Stimulated activated memory B cell treated with anti-CD40 and anti-IgM and Interleukin-4, amounts not matched to agents 10 μg/mL and 1 μg/mL and 100 μg/mL, for 72 hours (primary cell): ENCODE data around the gene XRCC4.

Experiments
- ATAC-seq: fragments of 150-1000 bp; cut with Tn5 transposase; 2 replicates; pipeline ENCODE4 v1.10.0; 2021
- H3K27ac Mint-ChIP-seq: one replicate; pipeline ENCODE4 v1.8.0; 2022; ENCODE audit warnings: mild to moderate bottlenecking, mixed read lengths
- H3K27me3 Mint-ChIP-seq: one replicate; pipeline ENCODE4 v1.8.0; 2022; ENCODE audit warnings: mixed read lengths
- H3K36me3 Mint-ChIP-seq: one replicate; pipeline ENCODE4 v1.8.0; 2022; ENCODE audit warnings: mixed read lengths
- H3K4me1 Mint-ChIP-seq: one replicate; pipeline ENCODE4 v1.8.0; 2022; ENCODE audit warnings: mixed read lengths
- H3K4me3 Mint-ChIP-seq: one replicate; pipeline ENCODE4 v1.8.0; 2022; ENCODE audit warnings: mild to moderate bottlenecking, moderate library complexity, mixed read lengths
- H3K9me3 Mint-ChIP-seq: one replicate; pipeline ENCODE4 v1.8.0; 2022; ENCODE audit warnings: mixed read lengths

The XRCC4 gene

DNA sequence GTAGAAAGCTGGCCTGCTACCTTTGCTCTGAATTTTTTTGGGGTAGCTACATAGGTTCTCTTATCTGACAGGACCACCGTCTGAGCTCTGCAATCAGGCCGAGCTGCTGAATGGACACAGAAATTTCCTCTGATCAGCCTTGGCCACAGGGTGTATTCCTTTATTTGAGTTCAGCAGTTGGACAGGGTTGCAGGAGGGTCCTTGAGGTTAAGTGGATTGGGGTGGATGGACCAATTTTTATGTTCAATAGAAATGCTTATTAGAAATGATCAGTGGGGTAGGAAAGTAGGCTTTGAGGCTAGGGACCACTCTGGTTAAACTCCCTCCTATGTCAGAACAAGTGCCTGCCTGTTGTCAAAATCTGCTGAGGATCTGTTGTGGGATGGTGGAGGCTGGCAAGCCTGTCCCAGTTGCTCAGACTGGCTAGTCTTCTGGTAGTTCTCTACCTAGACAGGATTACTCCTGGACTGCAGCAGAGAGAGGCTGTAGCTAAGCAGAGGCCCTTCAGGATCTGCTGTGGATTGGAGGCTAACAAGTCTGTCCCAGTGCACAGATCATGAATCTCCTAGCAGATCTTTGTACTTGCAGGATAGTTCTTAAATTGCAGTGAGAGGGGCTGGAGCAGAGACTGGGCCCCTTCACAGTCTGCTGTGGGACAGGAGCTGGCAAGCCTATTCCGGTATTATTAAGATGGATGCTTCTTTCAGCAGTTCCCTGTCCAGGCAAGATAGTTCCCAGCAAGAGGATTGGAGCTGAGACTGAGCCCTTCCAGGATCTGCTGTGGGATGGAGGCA, 18.0 kb downstream of the XRCC4 start:
- ATAC-seq = no peak
- peaks cover 49% of the 10 kb centered on the region for H3K36me3 Mint-ChIP-seq
- H3K4me3 Mint-ChIP-seq = no peak overlapping the region

DNA sequence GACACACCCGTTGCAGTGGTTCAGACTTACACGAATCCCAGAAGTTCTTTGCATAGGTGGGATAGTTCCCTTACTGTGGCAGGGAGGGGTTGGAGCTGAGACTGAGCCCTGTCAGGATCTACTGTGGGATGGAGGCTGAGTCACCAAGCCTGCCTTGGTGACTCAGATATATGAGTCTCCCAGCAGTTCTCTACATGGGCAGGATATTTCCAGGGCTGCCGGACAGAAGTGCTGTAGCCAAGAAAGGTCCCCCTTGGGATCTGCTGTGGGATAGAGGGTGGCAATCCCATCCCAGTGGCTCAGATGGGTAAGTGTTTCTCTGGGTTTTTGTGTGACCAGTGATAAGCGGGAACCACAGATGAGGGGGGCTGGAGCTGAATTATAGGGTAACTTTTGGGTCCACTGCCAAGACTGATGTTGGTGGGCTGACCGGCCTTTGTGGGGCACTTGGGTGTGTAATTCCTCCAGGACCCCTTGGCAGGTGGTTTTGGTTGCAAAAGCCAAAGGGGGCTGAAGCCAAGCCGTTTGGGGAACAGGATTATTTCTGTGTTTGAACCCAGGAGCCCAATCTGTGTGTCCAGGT, 18.7 kb downstream of the XRCC4 start:
- no peak overlapping the region for H3K4me3 Mint-ChIP-seq
- no peak for ATAC-seq
- H3K27me3 Mint-ChIP-seq = no peaks in the 10 kb centered on the region
- peaks cover 21% of the 10 kb centered on the region for H3K4me1 Mint-ChIP-seq
- peaks cover 45% of the 10 kb centered on the region for H3K36me3 Mint-ChIP-seq
- peaks cover 18% of the 10 kb centered on the region for H3K9me3 Mint-ChIP-seq
- H3K27ac Mint-ChIP-seq = no peak overlapping the region

More for the DNA sequence above, 18.0 kb downstream of the XRCC4 start:
- Mint-ChIP-seq H3K27ac (no peak overlapping the region), H3K27me3 (no peaks in the 10 kb centered on the region), H3K9me3 (peaks cover 18% of the 10 kb centered on the region), H3K4me1 (peaks cover 21% of the 10 kb centered on the region)

DNA sequence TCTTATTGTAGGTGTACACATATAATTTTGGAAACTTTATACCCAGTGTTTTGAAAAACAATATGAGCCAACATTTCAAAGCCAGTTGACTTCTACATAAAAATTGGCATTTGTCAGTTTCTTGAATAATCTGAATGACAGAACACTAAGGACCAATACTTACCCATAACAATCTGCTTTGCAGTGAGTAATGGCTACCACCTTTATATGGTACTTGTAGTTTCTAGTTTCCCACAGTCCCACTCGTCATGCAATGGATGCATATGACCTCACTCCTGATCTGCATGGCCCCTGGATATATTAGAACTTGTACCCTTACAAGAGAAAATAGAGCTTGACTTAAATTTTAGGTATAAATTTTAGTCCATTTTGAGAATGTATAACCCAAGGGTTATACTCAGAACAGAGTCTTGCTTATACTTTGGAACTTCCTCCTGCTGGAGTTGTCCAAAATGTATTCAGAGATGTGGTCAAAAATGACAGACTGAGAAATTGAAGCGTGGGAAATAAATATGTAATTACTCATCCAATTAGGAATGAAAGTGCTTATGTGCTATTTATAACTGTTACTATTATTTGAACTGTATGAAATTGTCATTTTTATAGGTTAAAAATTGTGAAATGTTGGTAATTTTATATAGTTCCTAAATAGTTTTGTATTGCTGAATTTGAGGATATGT, 19.5 kb downstream of the XRCC4 start:
- no peak for ATAC-seq
- Mint-ChIP-seq H3K4me3 (no peak overlapping the region), H3K4me1 (peaks cover 20% of the 10 kb centered on the region), H3K9me3 (peaks cover 18% of the 10 kb centered on the region), H3K36me3 (peaks cover 37% of the 10 kb centered on the region), H3K27ac (no peak overlapping the region), H3K27me3 (no peaks in the 10 kb centered on the region)

DNA sequence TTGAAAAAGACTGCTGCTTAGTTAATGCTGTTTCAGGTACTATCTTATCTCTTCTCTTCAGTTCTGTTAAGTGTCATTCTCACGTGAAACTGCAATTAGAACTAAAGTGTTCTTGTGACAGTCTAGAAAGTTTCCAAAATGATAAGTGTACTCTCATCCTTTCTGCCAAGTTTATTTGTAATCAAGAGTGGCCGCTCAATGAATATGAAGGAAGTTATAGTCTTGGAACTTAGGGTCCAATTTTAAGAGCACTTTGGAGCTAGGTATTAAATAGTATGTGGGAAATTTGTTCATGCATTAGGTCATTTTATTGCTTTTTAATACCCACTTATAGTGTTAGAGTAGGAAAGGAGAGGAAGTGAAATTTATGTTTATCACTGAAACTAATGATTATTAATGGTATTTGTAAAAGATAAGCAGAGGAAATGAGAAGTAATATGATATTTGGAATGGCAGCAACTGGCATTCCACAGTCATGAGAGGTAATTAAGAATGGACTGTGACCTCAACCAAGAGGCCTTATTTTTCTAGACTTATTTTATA, 20.4 kb downstream of the XRCC4 start:
- no peak overlapping the region for H3K27ac Mint-ChIP-seq
- H3K9me3 Mint-ChIP-seq = peaks cover 11% of the 10 kb centered on the region
- peaks cover 28% of the 10 kb centered on the region for H3K36me3 Mint-ChIP-seq
- no peak overlapping the region for H3K4me3 Mint-ChIP-seq
- no peaks in the 10 kb centered on the region for H3K27me3 Mint-ChIP-seq
- no peak for ATAC-seq
- H3K4me1 Mint-ChIP-seq = peaks cover 10% of the 10 kb centered on the region

DNA sequence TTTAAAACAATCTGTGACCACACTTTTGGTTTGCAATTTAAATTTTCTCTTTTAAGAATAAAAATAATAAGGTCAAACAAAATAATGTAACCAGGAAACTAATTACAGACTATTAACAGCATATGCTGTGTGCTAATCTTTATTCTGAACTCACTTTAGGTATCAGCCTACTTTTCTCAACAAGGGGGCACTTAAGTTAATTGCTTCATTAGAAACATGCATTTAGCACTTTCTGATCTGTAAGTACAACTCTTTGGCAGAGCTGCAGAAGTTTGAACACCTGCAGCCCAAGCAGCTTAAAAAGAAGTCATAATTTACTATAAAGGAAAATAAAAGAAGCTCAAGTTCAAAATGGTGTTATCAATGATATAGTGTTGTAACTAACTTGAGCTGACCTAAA, 21.7 kb downstream of the XRCC4 start:
- Mint-ChIP-seq H3K27ac (no peak overlapping the region), H3K27me3 (no peaks in the 10 kb centered on the region)

DNA sequence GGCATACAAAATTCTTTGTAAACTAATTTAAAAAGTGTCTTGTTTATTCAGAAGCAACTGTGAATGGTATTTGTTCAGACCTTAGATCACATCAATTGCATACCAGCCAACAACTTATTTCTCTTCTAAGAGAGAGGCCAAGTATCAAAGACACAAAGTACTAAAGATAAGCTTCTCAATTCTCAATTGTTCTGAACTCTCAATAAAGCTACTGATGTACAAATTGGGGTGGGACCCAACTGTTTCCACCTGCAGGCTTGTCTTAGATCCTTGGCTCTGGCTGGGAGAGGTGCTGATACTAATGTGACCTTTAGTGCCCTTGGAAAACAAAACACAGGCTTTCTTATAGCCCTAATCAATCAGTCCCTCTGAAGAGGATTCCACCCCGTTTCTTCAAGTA, 22.1 kb downstream of the XRCC4 start:
- Mint-ChIP-seq H3K27me3 (no peaks in the 10 kb centered on the region), H3K4me1 (peaks cover 6% of the 10 kb centered on the region), H3K27ac (no peak overlapping the region), H3K4me3 (no peak overlapping the region), H3K36me3 (peaks cover 15% of the 10 kb centered on the region), H3K9me3 (no peaks in the 10 kb centered on the region)
- ATAC-seq = no peak

More for the DNA sequence above, 21.7 kb downstream of the XRCC4 start:
- H3K9me3 Mint-ChIP-seq = peaks cover 4% of the 10 kb centered on the region
- H3K36me3 Mint-ChIP-seq = peaks cover 20% of the 10 kb centered on the region
- peaks cover 6% of the 10 kb centered on the region for H3K4me1 Mint-ChIP-seq
- no peak for ATAC-seq
- no peak overlapping the region for H3K4me3 Mint-ChIP-seq

DNA sequence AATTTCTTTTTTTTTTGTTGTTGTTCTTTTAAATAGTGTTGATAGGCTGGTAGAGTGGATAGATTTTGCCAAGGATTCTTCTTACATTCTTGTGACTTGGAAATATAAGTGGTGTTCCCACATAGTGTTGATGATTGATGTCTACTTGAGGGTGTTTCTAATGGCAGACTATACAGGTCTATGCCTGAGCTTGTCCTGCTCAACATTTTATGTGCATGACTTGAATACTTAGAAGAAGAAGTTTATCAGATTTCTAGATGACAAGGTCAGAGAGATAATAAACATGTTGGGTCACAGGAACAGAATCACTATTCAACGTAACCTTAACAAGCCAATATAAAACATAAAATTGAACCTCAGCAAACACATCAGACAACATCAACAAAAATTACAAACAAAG, 24.2 kb downstream of the XRCC4 start:
- ATAC-seq = no peak
- Mint-ChIP-seq H3K27ac (no peak overlapping the region), H3K36me3 (peaks cover 6% of the 10 kb centered on the region), H3K27me3 (no peaks in the 10 kb centered on the region), H3K9me3 (no peaks in the 10 kb centered on the region), H3K4me1 (peaks cover 6% of the 10 kb centered on the region), H3K4me3 (no peak overlapping the region)

DNA sequence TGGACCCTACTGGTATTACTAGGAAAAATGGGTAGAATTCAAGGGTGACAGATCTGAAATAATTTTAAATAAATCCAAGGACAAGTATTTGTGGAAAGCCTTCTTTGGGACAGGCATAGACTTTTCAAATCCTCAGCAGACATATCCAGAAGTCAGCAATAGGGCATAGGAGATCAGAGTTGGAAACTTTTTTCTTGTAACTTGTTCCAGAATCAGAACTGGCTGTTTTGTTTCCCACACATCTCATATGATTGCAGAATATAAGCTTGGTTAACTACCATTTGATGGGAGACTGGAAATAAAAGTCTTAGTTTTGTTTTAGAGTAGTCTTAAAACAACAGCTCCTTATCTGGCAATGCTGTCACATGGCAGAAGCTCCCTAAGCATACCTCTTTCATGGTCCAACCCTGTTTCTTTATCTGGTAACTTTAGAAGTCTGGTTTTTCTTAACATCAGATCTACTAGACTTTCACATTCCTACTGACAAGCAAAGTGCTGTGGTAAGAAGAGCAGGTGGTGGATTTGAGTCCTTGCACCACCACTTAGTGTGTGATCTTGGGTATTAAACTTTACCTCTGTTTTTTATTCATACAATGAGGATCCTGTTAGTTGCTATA, 25.1 kb downstream of the XRCC4 start:
- ATAC-seq = no peak
- H3K27me3 Mint-ChIP-seq = no peaks in the 10 kb centered on the region
- no peak overlapping the region for H3K27ac Mint-ChIP-seq
- peaks cover 12% of the 10 kb centered on the region for H3K36me3 Mint-ChIP-seq
- no peaks in the 10 kb centered on the region for H3K9me3 Mint-ChIP-seq
- no peak overlapping the region for H3K4me3 Mint-ChIP-seq
- peaks cover 6% of the 10 kb centered on the region for H3K4me1 Mint-ChIP-seq

DNA sequence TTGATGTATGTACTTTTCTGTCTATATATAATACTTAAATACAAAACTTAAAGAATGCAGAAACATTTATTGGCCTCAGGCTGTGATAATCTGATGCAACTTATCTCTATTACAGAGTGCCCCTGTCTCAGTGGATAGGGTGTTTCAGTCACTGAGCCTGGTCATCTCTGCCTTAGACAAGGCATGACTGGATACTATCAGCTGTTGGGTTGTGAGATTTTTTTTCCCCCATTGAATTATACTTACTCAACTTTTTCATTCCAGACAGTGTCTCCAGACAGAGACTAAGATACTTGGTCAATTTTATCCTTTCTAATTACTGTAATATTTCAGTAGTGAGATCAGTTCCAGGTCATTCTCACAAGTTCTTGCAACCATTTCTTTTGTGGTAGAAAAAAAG, 26.7 kb downstream of the XRCC4 start:
- Mint-ChIP-seq H3K9me3 (no peaks in the 10 kb centered on the region), H3K27ac (no peak overlapping the region)
- no peak for ATAC-seq

DNA sequence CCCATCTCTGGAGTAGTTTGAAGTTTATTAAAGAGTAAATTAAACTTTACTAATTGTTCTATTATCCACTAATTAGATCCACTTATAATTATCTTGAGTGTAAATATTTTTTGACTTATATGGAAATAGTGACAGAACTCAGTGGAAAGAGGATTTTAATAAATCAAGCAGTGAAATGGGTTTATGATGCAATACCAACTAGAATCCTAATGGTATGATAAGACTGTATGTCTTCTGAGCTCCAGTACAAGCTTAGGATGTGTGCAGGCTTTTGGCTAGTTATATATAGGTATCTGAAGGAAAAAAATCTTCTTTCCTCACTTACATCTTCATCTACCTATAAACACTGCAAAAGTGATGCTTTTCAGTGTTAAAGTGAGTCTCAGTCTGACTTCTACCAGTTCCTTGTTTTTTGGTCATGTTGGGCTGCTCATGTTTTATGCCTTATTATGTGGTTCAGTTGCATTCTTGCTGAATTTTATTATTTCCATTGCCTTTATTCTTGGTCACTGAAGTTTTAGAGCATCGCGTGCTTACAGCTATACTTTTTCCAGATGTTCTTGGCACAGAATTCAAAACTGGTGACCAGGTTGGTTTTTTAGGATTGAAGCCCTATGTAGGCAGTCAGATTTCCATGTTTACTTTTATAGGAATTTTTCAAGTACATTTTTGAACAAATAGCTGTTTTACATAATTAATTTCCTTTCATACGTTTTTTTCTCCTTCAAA, 30.5 kb downstream of the XRCC4 start:
- Mint-ChIP-seq H3K36me3 (peaks cover 37% of the 10 kb centered on the region), H3K4me1 (no peaks in the 10 kb centered on the region), H3K4me3 (no peak overlapping the region), H3K9me3 (peaks cover 5% of the 10 kb centered on the region), H3K27me3 (no peaks in the 10 kb centered on the region), H3K27ac (no peak overlapping the region)
- ATAC-seq = no peak

More for the DNA sequence above, 26.7 kb downstream of the XRCC4 start:
- Mint-ChIP-seq H3K36me3 (peaks cover 17% of the 10 kb centered on the region), H3K4me1 (no peaks in the 10 kb centered on the region), H3K27me3 (no peaks in the 10 kb centered on the region), H3K4me3 (no peak overlapping the region)

DNA sequence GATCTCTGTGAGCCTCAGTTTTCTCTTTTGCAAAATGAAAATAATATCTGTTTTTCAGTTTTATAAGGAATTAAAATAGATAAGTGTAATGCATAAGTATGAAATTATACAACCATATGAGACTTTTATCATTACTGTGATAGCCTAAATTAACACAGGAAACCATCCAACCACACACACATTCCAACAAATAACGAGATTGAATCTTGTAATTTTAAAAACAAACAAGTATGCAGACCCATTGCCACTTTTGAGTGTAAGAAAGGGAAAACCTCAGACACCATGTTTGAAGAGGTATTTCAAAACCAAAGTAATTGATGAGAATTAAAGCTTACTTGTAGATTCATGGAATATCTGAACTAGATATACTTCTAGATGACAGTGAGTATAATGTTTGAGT, 32.0 kb downstream of the XRCC4 start:
- Mint-ChIP-seq H3K9me3 (peaks cover 8% of the 10 kb centered on the region), H3K27ac (no peak overlapping the region), H3K4me3 (no peak overlapping the region), H3K27me3 (no peaks in the 10 kb centered on the region), H3K36me3 (peaks cover 52% of the 10 kb centered on the region), H3K4me1 (no peaks in the 10 kb centered on the region)
- no peak for ATAC-seq

DNA sequence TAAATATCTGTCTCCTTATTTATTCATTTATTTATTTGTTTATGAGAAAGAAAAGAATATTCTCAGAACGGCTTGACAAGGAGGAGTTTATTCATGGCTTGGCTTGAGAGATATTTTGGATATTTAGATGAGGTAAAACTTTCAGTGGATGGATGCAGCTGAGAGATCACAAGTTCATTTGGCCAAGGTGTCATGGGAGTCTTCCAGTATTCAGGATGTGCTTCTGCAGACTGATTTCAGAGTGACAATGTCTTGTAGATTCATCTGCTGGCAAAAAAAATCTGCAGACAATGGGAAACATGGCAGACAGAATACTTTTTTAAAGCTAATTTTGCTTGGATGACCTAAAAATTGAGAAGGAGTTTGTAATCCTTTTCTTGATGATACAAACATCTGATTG, 38.5 kb downstream of the XRCC4 start:
- H3K9me3 Mint-ChIP-seq = peaks cover 13% of the 10 kb centered on the region
- H3K27ac Mint-ChIP-seq = no peak overlapping the region
- H3K27me3 Mint-ChIP-seq = no peaks in the 10 kb centered on the region
- no peak for ATAC-seq
- H3K4me3 Mint-ChIP-seq = no peak overlapping the region
- H3K4me1 Mint-ChIP-seq = no peaks in the 10 kb centered on the region
- H3K36me3 Mint-ChIP-seq = peaks cover 57% of the 10 kb centered on the region

DNA sequence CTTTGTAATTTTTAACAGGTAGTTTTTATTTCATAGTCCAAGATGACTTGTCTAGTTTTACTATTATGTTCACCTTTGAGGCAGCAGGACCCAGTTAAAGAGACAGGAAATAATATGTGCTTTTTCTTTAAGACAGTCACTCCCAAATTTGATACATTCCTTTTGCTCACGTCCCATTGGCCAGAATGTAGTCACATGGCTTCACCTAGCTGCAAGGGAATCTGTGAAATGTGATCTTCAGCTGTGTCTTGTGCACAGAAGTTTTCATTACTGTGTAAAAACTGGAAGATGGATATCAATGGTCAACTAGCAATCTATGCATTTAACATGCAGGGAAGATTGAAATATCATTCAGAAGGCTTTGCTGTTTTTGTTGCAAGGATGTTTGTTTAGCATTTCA, 41.1 kb downstream of the XRCC4 start:
- Mint-ChIP-seq H3K4me3 (no peak overlapping the region), H3K9me3 (peaks cover 5% of the 10 kb centered on the region), H3K36me3 (peaks cover 45% of the 10 kb centered on the region), H3K27me3 (no peaks in the 10 kb centered on the region), H3K4me1 (no peaks in the 10 kb centered on the region), H3K27ac (no peak overlapping the region)
- ATAC-seq = no peak

DNA sequence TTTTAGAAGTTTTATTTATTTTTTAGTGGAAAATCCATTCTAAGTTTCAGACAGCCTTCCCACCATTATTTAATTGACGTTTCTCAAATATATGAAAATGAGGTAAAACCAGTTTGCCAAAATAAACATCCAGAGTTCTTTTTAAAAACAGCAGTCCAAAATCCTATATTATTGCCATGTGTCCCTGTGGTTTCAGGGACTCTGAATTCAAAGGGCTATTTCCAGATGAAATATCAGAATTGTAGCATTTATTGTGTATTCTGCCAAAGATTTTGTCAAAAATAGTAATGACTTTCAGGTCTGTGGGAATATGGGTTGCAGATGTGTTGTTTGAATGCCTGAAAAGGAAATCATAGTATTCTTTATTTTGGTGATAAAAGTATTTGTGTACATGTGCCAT, 41.6 kb downstream of the XRCC4 start:
- Mint-ChIP-seq H3K36me3 (peaks cover 40% of the 10 kb centered on the region), H3K27ac (no peak overlapping the region), H3K4me3 (no peak overlapping the region), H3K27me3 (no peaks in the 10 kb centered on the region), H3K9me3 (peaks cover 5% of the 10 kb centered on the region), H3K4me1 (no peaks in the 10 kb centered on the region)
- no peak for ATAC-seq

DNA sequence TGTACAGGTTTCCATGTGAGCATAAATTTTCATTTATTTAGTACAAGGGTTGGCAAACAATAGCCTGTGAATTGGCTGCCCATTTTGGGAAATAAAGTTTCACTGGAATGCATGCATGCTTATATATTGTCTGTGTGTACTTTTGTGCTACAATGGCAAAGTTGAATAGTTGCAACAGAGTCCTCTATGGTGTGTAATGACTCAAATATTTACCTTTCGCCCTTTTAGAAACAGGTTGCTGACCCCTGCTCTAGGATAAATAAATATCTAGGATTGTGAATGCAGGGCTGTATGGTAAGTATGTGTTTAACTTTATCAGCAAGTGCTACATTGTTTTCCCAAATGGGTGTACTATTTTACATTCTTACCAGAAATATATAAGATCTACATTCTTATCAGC, 47.2 kb downstream of the XRCC4 start:
- Mint-ChIP-seq H3K36me3 (peaks cover 42% of the 10 kb centered on the region), H3K4me3 (no peak overlapping the region), H3K27me3 (no peaks in the 10 kb centered on the region), H3K27ac (no peak overlapping the region), H3K4me1 (no peaks in the 10 kb centered on the region), H3K9me3 (peaks cover 6% of the 10 kb centered on the region)
- no peak for ATAC-seq
